ENCODE measurements around the gene CCDC85C. TPM values are rescaled to one million over a fixed set of nuclear protein-coding genes. Genes with fewer than 3 reads are reported as not detected.

The CCDC85C gene
- total RNA-seq, 1 experiment from 2014 or later: 35.8 TPM

DNA sequence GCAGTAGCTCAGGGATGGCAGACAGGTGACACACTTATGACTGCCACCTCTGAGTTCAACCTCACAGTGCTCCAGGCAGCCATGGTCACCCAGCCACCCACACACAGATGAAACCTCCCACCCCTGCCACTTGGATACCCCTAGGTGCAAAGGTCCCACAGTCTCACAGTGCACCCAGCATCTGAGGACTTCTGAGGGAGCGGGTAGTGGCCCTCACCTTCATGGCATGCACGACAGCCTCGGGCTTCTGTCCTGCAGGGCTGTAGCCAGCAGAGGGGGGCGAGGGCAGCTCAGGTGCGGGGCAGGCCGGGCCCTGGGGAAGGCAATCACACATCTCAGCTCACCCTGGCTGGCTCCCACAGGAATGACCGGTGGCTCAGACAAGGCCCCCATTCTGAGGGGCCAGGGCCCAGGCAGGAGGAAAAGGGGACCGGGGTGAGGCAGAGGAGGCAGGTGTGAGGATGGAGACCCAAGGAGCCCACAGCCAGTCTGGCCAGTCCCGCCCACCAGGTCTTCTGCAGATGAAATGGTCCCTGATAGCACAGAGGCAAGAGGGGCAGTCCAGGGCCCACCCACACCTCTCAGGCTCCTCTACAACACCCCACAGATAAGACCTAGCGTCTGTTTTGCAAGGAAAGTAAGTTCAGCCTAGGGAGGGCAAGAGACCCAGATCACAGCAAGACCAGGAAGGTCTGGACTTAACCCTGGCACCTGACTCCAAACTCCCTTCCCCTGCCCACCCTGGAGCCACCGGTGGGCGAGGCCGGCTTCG lies 87.0 kb downstream of the CCDC85C start (continued):
- TF ChIP-seq, protein P1, sequence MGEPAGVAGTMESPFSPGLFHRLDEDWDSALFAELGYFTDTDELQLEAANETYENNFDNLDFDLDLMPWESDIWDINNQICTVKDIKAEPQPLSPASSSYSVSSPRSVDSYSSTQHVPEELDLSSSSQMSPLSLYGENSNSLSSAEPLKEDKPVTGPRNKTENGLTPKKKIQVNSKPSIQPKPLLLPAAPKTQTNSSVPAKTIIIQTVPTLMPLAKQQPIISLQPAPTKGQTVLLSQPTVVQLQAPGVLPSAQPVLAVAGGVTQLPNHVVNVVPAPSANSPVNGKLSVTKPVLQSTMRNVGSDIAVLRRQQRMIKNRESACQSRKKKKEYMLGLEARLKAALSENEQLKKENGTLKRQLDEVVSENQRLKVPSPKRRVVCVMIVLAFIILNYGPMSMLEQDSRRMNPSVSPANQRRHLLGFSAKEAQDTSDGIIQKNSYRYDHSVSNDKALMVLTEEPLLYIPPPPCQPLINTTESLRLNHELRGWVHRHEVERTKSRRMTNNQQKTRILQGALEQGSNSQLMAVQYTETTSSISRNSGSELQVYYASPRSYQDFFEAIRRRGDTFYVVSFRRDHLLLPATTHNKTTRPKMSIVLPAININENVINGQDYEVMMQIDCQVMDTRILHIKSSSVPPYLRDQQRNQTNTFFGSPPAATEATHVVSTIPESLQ (CRISPR knock-in tag; IDR thresholded peaks at IDR 0.05): no peak
- no peak for TF ChIP-seq NR2C2 (CRISPR knock-in tag; IDR thresholded peaks at IDR 0.05)
- TF ChIP-seq NFE2L1 (CRISPR knock-in tag; IDR thresholded peaks at IDR 0.05): no peak
- TF ChIP-seq CTCF (IDR thresholded peaks at IDR 0.05): no peak
- TF ChIP-seq, protein P2, sequence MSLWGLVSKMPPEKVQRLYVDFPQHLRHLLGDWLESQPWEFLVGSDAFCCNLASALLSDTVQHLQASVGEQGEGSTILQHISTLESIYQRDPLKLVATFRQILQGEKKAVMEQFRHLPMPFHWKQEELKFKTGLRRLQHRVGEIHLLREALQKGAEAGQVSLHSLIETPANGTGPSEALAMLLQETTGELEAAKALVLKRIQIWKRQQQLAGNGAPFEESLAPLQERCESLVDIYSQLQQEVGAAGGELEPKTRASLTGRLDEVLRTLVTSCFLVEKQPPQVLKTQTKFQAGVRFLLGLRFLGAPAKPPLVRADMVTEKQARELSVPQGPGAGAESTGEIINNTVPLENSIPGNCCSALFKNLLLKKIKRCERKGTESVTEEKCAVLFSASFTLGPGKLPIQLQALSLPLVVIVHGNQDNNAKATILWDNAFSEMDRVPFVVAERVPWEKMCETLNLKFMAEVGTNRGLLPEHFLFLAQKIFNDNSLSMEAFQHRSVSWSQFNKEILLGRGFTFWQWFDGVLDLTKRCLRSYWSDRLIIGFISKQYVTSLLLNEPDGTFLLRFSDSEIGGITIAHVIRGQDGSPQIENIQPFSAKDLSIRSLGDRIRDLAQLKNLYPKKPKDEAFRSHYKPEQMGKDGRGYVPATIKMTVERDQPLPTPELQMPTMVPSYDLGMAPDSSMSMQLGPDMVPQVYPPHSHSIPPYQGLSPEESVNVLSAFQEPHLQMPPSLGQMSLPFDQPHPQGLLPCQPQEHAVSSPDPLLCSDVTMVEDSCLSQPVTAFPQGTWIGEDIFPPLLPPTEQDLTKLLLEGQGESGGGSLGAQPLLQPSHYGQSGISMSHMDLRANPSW (CRISPR knock-in tag; conservative IDR thresholded peaks at IDR 0.05; ENCODE audit: low read depth): no peak
- no peak for TF ChIP-seq RORB (CRISPR knock-in tag; IDR thresholded peaks at IDR 0.05)
- no peak for TF ChIP-seq ELF4 (CRISPR knock-in tag; IDR thresholded peaks at IDR 0.05; ENCODE audit: low read depth)
- TF ChIP-seq, protein P3, sequence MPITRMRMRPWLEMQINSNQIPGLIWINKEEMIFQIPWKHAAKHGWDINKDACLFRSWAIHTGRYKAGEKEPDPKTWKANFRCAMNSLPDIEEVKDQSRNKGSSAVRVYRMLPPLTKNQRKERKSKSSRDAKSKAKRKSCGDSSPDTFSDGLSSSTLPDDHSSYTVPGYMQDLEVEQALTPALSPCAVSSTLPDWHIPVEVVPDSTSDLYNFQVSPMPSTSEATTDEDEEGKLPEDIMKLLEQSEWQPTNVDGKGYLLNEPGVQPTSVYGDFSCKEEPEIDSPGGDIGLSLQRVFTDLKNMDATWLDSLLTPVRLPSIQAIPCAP (CRISPR knock-in tag; IDR thresholded peaks at IDR 0.05): no peak
- TF ChIP-seq, protein P4, sequence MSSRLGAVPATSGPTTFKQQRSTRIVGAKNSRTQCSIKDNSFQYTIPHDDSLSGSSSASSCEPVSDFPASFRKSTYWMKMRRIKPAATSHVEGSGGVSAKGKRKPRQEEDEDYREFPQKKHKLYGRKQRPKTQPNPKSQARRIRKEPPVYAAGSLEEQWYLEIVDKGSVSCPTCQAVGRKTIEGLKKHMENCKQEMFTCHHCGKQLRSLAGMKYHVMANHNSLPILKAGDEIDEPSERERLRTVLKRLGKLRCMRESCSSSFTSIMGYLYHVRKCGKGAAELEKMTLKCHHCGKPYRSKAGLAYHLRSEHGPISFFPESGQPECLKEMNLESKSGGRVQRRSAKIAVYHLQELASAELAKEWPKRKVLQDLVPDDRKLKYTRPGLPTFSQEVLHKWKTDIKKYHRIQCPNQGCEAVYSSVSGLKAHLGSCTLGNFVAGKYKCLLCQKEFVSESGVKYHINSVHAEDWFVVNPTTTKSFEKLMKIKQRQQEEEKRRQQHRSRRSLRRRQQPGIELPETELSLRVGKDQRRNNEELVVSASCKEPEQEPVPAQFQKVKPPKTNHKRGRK (CRISPR knock-in tag; IDR thresholded peaks at IDR 0.05; ENCODE audit: borderline replicate concordance): no peak
- no peak for TF ChIP-seq JAZF1 (CRISPR knock-in tag; IDR thresholded peaks at IDR 0.05)

DNA sequence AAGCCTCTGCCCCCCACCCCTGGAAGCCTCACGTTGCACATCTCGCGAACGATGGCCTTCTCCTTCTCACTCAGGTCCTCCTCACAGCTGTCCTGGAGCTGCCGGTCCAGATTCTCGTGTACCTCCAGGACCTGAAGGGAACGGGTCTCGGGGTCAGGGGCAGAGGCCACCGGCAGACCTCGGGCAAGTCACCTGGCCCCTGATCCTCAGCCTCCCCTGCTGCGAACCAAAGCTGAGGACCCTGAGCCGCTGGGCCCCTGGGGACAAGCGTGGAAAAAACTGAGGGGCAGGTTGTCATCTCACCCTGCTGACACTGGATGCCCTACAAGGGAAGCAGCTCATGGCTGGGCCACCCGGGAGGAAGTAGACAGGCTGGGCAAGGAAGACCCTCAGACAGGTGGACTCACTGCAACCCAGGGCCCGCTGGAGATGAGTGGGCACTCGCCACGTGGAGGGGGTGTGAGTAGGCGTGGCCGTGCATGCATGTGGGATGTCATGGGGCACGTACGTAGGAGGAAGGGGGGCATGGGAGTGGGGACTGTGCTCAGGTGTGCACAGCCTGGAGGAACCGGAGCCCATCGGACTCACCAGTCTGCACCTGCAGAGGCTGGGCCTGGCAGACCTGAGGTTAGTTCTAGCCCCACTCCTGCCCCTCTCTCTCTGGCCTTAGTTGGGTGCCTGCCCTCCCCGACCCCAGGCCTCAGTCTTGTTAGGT lies 87.7 kb downstream of the CCDC85C start:
- Mint-ChIP-seq H3K27me3 (ENCODE audit: low read depth) (no peaks in the 10 kb centered on the region), H3K27ac (no peak overlapping the region), H3K36me3 (no peaks in the 10 kb centered on the region), H3K4me1 (peaks cover 6% of the 10 kb centered on the region; the same call in 1 of the 2 replicates), H3K9me3 (no peaks in the 10 kb centered on the region), H3K4me3 (no peak overlapping the region)
- DNase-seq (ENCODE audit: low spot score): peak; percentile 8
- CTCF ChIA-PET: interaction anchor here (0.7 to 1.7 kb wide), 7 partner anchors 35 to 172 kb away, joined by 3 to 5 read pairs (median 3); partner anchors contain the start of genes CCNK and SETD3
- POLR2A ChIA-PET: interaction anchor here (0.6 kb wide), 1 partner anchor 12 kb away, joined by 5 read pairs; no protein-coding TSS in a partner anchor
- ATAC-seq: no peak
- TF ChIP-seq NFATC4 (CRISPR knock-in tag; IDR thresholded peaks at IDR 0.05) (no peak), CBFB (CRISPR knock-in tag; IDR thresholded peaks at IDR 0.05; ENCODE audit: low read depth) (no peak), ZNF396 (CRISPR knock-in tag; IDR thresholded peaks at IDR 0.05; ENCODE audit: borderline replicate concordance) (no peak), SMAD3 (CRISPR knock-in tag; IDR thresholded peaks at IDR 0.05; ENCODE audit: borderline replicate concordance) (no peak), PRDM15 (CRISPR knock-in tag; IDR thresholded peaks at IDR 0.05) (no peak), MYBL2 (CRISPR knock-in tag; IDR thresholded peaks at IDR 0.05) (no peak), FOXJ3 (CRISPR knock-in tag; IDR thresholded peaks at IDR 0.05; ENCODE audit: borderline replicate concordance) (no peak), ATF3 (CRISPR knock-in tag; conservative IDR thresholded peaks at IDR 0.05) (no peak)
- TF ChIP-seq, protein P5, sequence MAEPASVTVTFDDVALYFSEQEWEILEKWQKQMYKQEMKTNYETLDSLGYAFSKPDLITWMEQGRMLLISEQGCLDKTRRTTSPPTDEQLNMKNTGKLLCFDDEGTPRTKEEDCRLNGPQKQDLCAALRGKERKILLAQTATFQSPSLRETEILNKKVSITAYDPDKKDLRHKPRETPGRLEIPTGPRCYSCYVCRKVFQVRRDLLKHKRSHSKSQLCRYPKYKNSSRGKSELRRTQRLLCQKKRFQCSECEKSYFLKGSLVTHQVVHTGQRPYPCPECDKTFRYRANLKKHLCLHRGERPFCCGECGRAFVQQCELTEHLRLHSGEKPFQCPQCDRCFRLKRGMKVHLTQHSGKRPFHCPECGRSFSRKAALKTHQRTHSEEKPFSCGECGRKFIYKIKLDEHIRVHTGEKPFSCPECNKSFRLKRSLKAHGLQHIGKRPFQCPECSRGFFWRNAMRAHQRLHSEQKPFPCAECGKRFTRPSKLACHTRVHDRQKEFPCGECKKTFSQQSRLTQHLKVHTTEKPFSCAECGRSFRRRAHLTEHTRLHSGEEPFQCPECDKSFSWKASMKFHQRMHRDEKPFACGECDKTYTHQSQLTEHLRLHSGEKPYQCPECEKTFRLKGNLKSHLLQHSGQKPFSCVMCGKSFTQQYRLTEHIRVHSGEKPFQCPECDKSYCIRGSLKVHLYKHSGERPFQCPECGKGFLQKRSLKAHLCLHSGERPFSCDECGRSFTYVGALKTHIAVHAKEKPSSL (CRISPR knock-in tag; conservative IDR thresholded peaks at IDR 0.05): no peak
